NOMO-1 treated with dmso at 0.1 percent for 144 hours (cell line): ENCODE results near the gene HMX1.

Source experiments
- DNase-seq: peaks from one replicate; lab custom pipeline; 2025; ENCODE audit not compliant: unreplicated experiment; lab: John Stamatoyannopoulos, UW

HMX1 gene

GRCh38 chr4:8910100-8910821, 38.6 kb upstream of the HMX1 start:
- DNase-seq = no peak

- no peak for DNase-seq
Measured at GRCh38 chr4:8909548-8909947, 37.9 kb upstream of the HMX1 start.

- DNase-seq = no peak
Measured at GRCh38 chr4:8908206-8908893, 36.7 kb upstream of the HMX1 start.

GRCh38 chr4:8907596-8908205, 36.1 kb upstream of the HMX1 start:
- no peak for DNase-seq

GRCh38 chr4:8906991-8907595, 35.5 kb upstream of the HMX1 start:
- no peak for DNase-seq

- DNase-seq = no peak
Measured at GRCh38 chr4:8906668-8906970, 35.0 kb upstream of the HMX1 start.

- DNase-seq = no peak
Measured at GRCh38 chr4:8905773-8906667, 34.4 kb upstream of the HMX1 start.

GRCh38 chr4:8905226-8905772, 33.7 kb upstream of the HMX1 start:
- no peak for DNase-seq

GRCh38 chr4:8904666-8905065, 33.0 kb upstream of the HMX1 start:
- DNase-seq = no peak

GRCh38 chr4:8904041-8904501, 32.4 kb upstream of the HMX1 start:
- no peak for DNase-seq

- DNase-seq = no peak
Measured at GRCh38 chr4:8901335-8901734, 29.7 kb upstream of the HMX1 start.

- DNase-seq = no peak
Measured at GRCh38 chr4:8900588-8900987, 28.9 kb upstream of the HMX1 start.

- DNase-seq = no peak
Measured at GRCh38 chr4:8898419-8898818, 26.8 kb upstream of the HMX1 start.

- no peak for DNase-seq
Measured at GRCh38 chr4:8897251-8898167, 25.9 kb upstream of the HMX1 start.

GRCh38 chr4:8896506-8896905, 24.9 kb upstream of the HMX1 start:
- no peak for DNase-seq

- no peak for DNase-seq
Measured at GRCh38 chr4:8896071-8896470, 24.4 kb upstream of the HMX1 start.

- no peak for DNase-seq
Measured at GRCh38 chr4:8895295-8895694, 23.7 kb upstream of the HMX1 start.

- no peak for DNase-seq
Measured at GRCh38 chr4:8894424-8894816, 22.8 kb upstream of the HMX1 start.

GRCh38 chr4:8893624-8894423, 22.2 kb upstream of the HMX1 start:
- no peak for DNase-seq
